ENCODE measurements around the gene NACA. TPM values are rescaled to one million over a fixed set of nuclear protein-coding genes. Genes with fewer than 3 reads are reported as not detected.
A peak's percentile ranks its signal among the peaks of the same experiment; 100 is the strongest.

NACA gene
- total RNA-seq, 6 donors from 2014 or later = 419 to 868 (median 611) TPM

- ATAC-seq (ENCODE audit: low FRiP score in 2 of 2) = no peak
- TF ChIP-seq POLR2AphosphoS5 (IDR thresholded peaks at IDR 0.05) = no peak
- TF ChIP-seq EP300 (IDR thresholded peaks at IDR 0.05) = no peak
- TF ChIP-seq POLR2A (IDR thresholded peaks at IDR 0.05) = no peak
- TF ChIP-seq, protein P1, sequence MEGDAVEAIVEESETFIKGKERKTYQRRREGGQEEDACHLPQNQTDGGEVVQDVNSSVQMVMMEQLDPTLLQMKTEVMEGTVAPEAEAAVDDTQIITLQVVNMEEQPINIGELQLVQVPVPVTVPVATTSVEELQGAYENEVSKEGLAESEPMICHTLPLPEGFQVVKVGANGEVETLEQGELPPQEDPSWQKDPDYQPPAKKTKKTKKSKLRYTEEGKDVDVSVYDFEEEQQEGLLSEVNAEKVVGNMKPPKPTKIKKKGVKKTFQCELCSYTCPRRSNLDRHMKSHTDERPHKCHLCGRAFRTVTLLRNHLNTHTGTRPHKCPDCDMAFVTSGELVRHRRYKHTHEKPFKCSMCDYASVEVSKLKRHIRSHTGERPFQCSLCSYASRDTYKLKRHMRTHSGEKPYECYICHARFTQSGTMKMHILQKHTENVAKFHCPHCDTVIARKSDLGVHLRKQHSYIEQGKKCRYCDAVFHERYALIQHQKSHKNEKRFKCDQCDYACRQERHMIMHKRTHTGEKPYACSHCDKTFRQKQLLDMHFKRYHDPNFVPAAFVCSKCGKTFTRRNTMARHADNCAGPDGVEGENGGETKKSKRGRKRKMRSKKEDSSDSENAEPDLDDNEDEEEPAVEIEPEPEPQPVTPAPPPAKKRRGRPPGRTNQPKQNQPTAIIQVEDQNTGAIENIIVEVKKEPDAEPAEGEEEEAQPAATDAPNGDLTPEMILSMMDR (IDR thresholded peaks at IDR 0.05) = no peak
- WGBS, 2 donors = 33 to 40% methylated on average over 7 of the region's 7 CpGs
These were observed 614 bp upstream of the NACA start for GRCh38 chr12:56725723-56726102.

GRCh38 chr12:56724701-56724971 lies 463 bp downstream of the NACA start:
- DNase-seq = no peak

More at GRCh38 chr12:56725723-56726102, 614 bp upstream of the NACA start:
- Histone ChIP-seq H3K4me3 (peak overlapping the region; percentile 25 to 90 (median 75)), H3K9me3 (no peaks in the 10 kb centered on the region), H3K27ac (peak overlapping the region; percentile 90 to 96 (median 94)), H3K36me3 (peaks cover 0 to 13% (median 0%) of the 10 kb centered on the region in 4 donors), H3K4me1 (peaks cover 34 to 45% (median 39%) of the 10 kb centered on the region in 4 donors), H3K27me3 (no peaks in the 10 kb centered on the region)
- no peak for DNase-seq

GRCh38 chr12:56723889-56724700 lies 1.0 kb downstream of the NACA start:
- Histone ChIP-seq H3K4me3 (peak overlapping the region; percentile 74 to 90 (median 81)), H3K4me1 (peaks cover 51 to 61% (median 55%) of the 10 kb centered on the region in 4 donors), H3K27ac (peak overlapping the region; percentile 90 to 96 (median 94)), H3K9me3 (no peaks in the 10 kb centered on the region), H3K36me3 (peaks cover 0 to 26% (median 9%) of the 10 kb centered on the region in 4 donors), H3K27me3 (no peaks in the 10 kb centered on the region)
- DNase-seq (peak in 1 of 2 donors; percentile 73), ATAC-seq (ENCODE audit: low FRiP score in 2 of 2) (peak in 1 of 2 donors; percentile 12)
- peak in 1 of 4 donors; percentile 39 for TF ChIP-seq POLR2A (IDR thresholded peaks at IDR 0.05)
- TF ChIP-seq EP300 (IDR thresholded peaks at IDR 0.05) = no peak
- TF ChIP-seq POLR2AphosphoS5 (IDR thresholded peaks at IDR 0.05) = peak in 1 of 2 donors; percentile 51
- TF ChIP-seq, protein P1 (IDR thresholded peaks at IDR 0.05) = no peak
- 1 to 2% methylated on average over 14 of the region's 14 CpGs for whole genome bisulfite sequencing, 2 donors

More at GRCh38 chr12:56724701-56724971, 463 bp downstream of the NACA start:
- Histone ChIP-seq H3K9me3 (no peaks in the 10 kb centered on the region), H3K27me3 (no peaks in the 10 kb centered on the region), H3K27ac (peak overlapping the region; percentile 90 to 96 (median 94)), H3K4me3 (peak overlapping the region; percentile 74 to 90 (median 81)), H3K36me3 (peaks cover 0 to 21% (median 6%) of the 10 kb centered on the region in 4 donors), H3K4me1 (peaks cover 45 to 56% (median 50%) of the 10 kb centered on the region in 4 donors)
- ATAC-seq (ENCODE audit: low FRiP score in 2 of 2) = peak; percentile 2
- WGBS, 2 donors = 0 to 4% methylated on average over 6 to 9 of the region's 9 CpGs
- no peak for TF ChIP-seq EP300 (IDR thresholded peaks at IDR 0.05)
- no peak for TF ChIP-seq POLR2A (IDR thresholded peaks at IDR 0.05)
- TF ChIP-seq POLR2AphosphoS5 (IDR thresholded peaks at IDR 0.05) = no peak
- TF ChIP-seq, protein P1 (IDR thresholded peaks at IDR 0.05) = no peak

DNA sequence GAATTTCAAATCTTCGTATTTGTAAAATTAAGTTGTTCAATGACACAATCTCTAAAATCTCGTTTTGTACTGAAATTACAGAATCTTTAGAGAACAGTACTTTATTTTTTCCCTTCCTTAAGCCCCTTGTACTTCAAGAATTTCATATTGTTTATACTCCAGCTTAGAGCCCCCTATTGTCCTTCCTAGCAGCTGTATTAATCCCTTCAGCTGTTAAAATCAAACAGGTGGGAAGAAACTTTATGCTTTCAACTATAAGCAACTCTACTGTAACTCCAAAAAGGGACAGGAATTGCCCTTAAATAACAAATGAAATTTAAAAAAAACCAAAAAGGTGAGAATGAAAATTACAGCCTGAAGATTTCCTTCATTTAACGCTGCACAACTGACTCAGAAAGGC lies 1.7 kb downstream of the NACA start:
- TF ChIP-seq POLR2AphosphoS5 (IDR thresholded peaks at IDR 0.05) (no peak), POLR2A (IDR thresholded peaks at IDR 0.05) (no peak), EP300 (IDR thresholded peaks at IDR 0.05) (no peak)
- TF ChIP-seq, protein P1 (IDR thresholded peaks at IDR 0.05) = no peak
- ATAC-seq (ENCODE audit: low FRiP score in 2 of 2) = no peak
- no peak for DNase-seq
- H3K27me3 ChIP-seq = no peaks in the 10 kb centered on the region
- no peaks in the 10 kb centered on the region for H3K9me3 ChIP-seq
- WGBS, 2 donors = 47 to 49% methylated on average over 3 of the region's 3 CpGs
- H3K4me1 ChIP-seq = peaks cover 54 to 69% (median 62%) of the 10 kb centered on the region in 4 donors
- peak overlapping the region in 3 of 4 donors; percentile 58 to 96 (median 93) for H3K27ac ChIP-seq
- peak overlapping the region in 3 of 4 donors; percentile 74 to 90 (median 76) for H3K4me3 ChIP-seq
- H3K36me3 ChIP-seq = peaks cover 0 to 34% (median 13%) of the 10 kb centered on the region in 4 donors

Measured in upper lobe of left lung (tissue), 6 donors.